Neutrophil (primary cell): ENCODE data around the gene ANKS1B.

Experiments used
- H3K27ac ChIP-seq: fragments of 200-600 bp; sonication (generic); 2 replicates; pipeline ENCODE4 v1.5.1; 2016; ENCODE audit warnings: mild to moderate bottlenecking, moderate library complexity
- H3K27me3 ChIP-seq: fragments of 200-600 bp; sonication (generic); 2 replicates; pipeline ENCODE4 v1.6.0; 2016; ENCODE audit warnings: mild to moderate bottlenecking
- H3K36me3 ChIP-seq: fragments of 200-600 bp; sonication (generic); 2 replicates; pipeline ENCODE4 v1.5.1; 2017
- H3K4me1 ChIP-seq, 2 experiments: fragments of 200-600 bp in 1 of 2; sonication (generic) in 1 of 2; 1 replicate in 1 of 2; 2 replicates in 1 of 2; pipeline versions ENCODE4 v1.5.1 to v1.6.1; 2013 to 2016; ENCODE audit warnings: low read depth in 1 of 2, low read length in 1 of 2, mild to moderate bottlenecking in 1 of 2, moderate library complexity in 1 of 2; ENCODE audit not compliant: control insufficient read depth in 1 of 2, insufficient read depth in 1 of 2
- H3K4me3 ChIP-seq, 2 experiments: fragments of 200-600 bp in 1 of 2; sonication (generic) in 1 of 2; 1 replicate in 1 of 2; 2 replicates in 1 of 2; pipeline ENCODE4 v1.5.1; 2013 to 2016; ENCODE audit warnings: low read depth in 1 of 2, low read length in 1 of 2, mild to moderate bottlenecking in 1 of 2, moderate library complexity in 1 of 2
- H3K9me3 ChIP-seq: fragments of 200-600 bp; sonication (generic); 2 replicates; pipeline ENCODE4 v1.5.1; 2016
- TF ChIP-seq, protein P1 (sequence below): fragments of 200-600 bp; sonication (generic); IDR thresholded peaks from 2 replicates; pipeline ENCODE4 v1.5.1; 2016; ENCODE audit warnings: antibody characterized with exemption

ANKS1B gene

GRCh38 chr12:98745578-98746391 is 1239.0 kb downstream of the ANKS1B start:
- TF ChIP-seq, protein P1, sequence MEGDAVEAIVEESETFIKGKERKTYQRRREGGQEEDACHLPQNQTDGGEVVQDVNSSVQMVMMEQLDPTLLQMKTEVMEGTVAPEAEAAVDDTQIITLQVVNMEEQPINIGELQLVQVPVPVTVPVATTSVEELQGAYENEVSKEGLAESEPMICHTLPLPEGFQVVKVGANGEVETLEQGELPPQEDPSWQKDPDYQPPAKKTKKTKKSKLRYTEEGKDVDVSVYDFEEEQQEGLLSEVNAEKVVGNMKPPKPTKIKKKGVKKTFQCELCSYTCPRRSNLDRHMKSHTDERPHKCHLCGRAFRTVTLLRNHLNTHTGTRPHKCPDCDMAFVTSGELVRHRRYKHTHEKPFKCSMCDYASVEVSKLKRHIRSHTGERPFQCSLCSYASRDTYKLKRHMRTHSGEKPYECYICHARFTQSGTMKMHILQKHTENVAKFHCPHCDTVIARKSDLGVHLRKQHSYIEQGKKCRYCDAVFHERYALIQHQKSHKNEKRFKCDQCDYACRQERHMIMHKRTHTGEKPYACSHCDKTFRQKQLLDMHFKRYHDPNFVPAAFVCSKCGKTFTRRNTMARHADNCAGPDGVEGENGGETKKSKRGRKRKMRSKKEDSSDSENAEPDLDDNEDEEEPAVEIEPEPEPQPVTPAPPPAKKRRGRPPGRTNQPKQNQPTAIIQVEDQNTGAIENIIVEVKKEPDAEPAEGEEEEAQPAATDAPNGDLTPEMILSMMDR = no peak
- Histone ChIP-seq H3K4me1 (peaks cover 8 to 10% of the 10 kb centered on the region in 2 experiments), H3K27ac (no peak overlapping the region), H3K4me3 (peak overlapping the region in 1 of 2 experiments; percentile 10), H3K9me3 (no peaks in the 10 kb centered on the region), H3K27me3 (peaks cover 100% of the 10 kb centered on the region), H3K36me3 (no peaks in the 10 kb centered on the region)

GRCh38 chr12:98744680-98745079 is 1240.1 kb downstream of the ANKS1B start:
- TF ChIP-seq, protein P1 = no peak
- no peak overlapping the region for H3K27ac ChIP-seq

GRCh38 chr12:98743362-98743953 is 1241.3 kb downstream of the ANKS1B start:
- H3K9me3 ChIP-seq = no peaks in the 10 kb centered on the region

More at GRCh38 chr12:98744680-98745079, 1240.1 kb downstream of the ANKS1B start:
- H3K9me3 ChIP-seq = no peaks in the 10 kb centered on the region
- no peaks in the 10 kb centered on the region for H3K36me3 ChIP-seq
- peaks cover 8 to 10% of the 10 kb centered on the region in 2 experiments for H3K4me1 ChIP-seq
- H3K4me3 ChIP-seq = no peak overlapping the region
- peaks cover 100% of the 10 kb centered on the region for H3K27me3 ChIP-seq

GRCh38 chr12:98741556-98742265 is 1243.0 kb downstream of the ANKS1B start:
- Histone ChIP-seq H3K27ac (no peak overlapping the region), H3K9me3 (no peaks in the 10 kb centered on the region), H3K27me3 (peaks cover 72% of the 10 kb centered on the region), H3K36me3 (peaks cover 13% of the 10 kb centered on the region), H3K4me1 (peaks cover 8 to 10% of the 10 kb centered on the region in 2 experiments), H3K4me3 (no peak overlapping the region)
- TF ChIP-seq, protein P1 = no peak

More at GRCh38 chr12:98743362-98743953, 1241.3 kb downstream of the ANKS1B start:
- Histone ChIP-seq H3K27me3 (peaks cover 89% of the 10 kb centered on the region), H3K4me1 (peaks cover 8 to 10% of the 10 kb centered on the region in 2 experiments), H3K27ac (no peak overlapping the region), H3K4me3 (no peak overlapping the region), H3K36me3 (no peaks in the 10 kb centered on the region)
- TF ChIP-seq, protein P1 = no peak

DNA sequence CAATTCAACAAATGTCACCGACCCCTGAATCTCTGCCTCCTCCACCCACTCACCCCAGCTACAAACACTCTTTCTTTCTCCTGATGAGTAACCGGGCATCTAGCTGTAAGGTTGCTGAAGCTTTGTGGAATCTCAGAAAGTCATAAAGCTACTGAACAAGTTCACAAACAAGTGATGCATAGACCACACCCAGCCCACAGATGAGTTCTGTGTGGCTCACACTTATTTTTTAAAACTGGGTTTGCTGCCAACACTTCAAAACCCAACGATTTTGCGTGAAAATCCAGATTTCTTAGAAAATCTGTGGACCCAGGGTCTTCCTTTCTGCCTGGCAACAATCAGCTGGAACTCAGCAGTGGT is 1243.6 kb downstream of the ANKS1B start:
- peaks cover 19% of the 10 kb centered on the region for H3K36me3 ChIP-seq
- H3K27me3 ChIP-seq = peaks cover 67% of the 10 kb centered on the region
- H3K4me3 ChIP-seq = no peak overlapping the region
- no peak overlapping the region for H3K27ac ChIP-seq
- TF ChIP-seq, protein P1 = no peak
- H3K4me1 ChIP-seq = peaks cover 8 to 9% of the 10 kb centered on the region in 2 experiments
- no peaks in the 10 kb centered on the region for H3K9me3 ChIP-seq
